Breast epithelium (tissue), 4 donors: ENCODE data around the gene CLCNKB. TPM values are rescaled to one million over a fixed set of nuclear protein-coding genes. Genes with fewer than 3 reads are reported as not detected.
"Not testable (repeated sequence)": the region's sequence is repeated elsewhere in the genome, so short reads cannot be mapped to it uniquely, and the experiment has no call there.

Experiments used
- DNase-seq, 2 donors: peaks; one replicate each; pipeline ENCODE4 v3.0.0-alpha.2; 2019; ENCODE audit warnings: low spot score in 2 of 2
- H3K27ac ChIP-seq, 2 donors: fragments of 200-600 bp; sonication (generic) in 1 of 2; one replicate each; pipeline ENCODE4 v1.5.1; 2016 to 2019; ENCODE audit warnings: mild to moderate bottlenecking in 1 of 2
- H3K27me3 ChIP-seq, 2 donors: fragments of 200-600 bp; sonication (generic) in 1 of 2; one replicate each; pipeline versions ENCODE4 v1.5.1 to v1.6.0; 2017 to 2019; ENCODE audit warnings: control low read depth in 1 of 2, mild to moderate bottlenecking in 1 of 2
- H3K36me3 ChIP-seq: fragments of 200-600 bp; one replicate; pipeline ENCODE4 v1.5.1; 2019
- H3K4me1 ChIP-seq, 2 donors: fragments of 200-600 bp; sonication (generic); one replicate each; pipeline ENCODE4 v1.5.1; 2016 to 2019; ENCODE audit warnings: control low read depth in 1 of 2
- H3K4me3 ChIP-seq, 3 donors: fragments of 200-600 bp; sonication (generic); 1 replicate in 2 of 3; 2 replicates in 1 of 3; pipeline ENCODE4 v1.5.1; 2016 to 2019; ENCODE audit warnings: mild to moderate bottlenecking in 3 of 3, moderate library complexity in 2 of 3
- H3K9me3 ChIP-seq, 2 donors: fragments of 200-600 bp; sonication (generic) in 1 of 2; one replicate each; pipeline ENCODE4 v1.5.1; 2016 to 2019; ENCODE audit warnings: control low read depth in 1 of 2
- POLR2A ChIP-seq: fragments of 450-650 bp; IDR thresholded peaks from one replicate; pipeline ENCODE4 v1.6.1; 2016; ENCODE audit warnings: antibody characterized with exemption, mild to moderate bottlenecking, moderate library complexity
- POLR2AphosphoS5 ChIP-seq, 3 donors: sonication (generic); formaldehyde crosslinking; IDR thresholded peaks; one replicate each; pipeline ENCODE4 v1.6.1; 2017; ENCODE audit warnings: antibody characterized with exemption in 3 of 3
- intact Hi-C: fragments of 100-400 bp; cut with DNase I; formaldehyde crosslinking; loops from one replicate; pipeline ENCODE4 v1.15.1; 2023; ENCODE audit warnings: low total_unique reads
- total RNA-seq, 3 donors: library from RNA; depleted of rRNA; stranded (reverse); fragments of >200 nt; gene quantifications; one replicate each; pipeline ENCODE4 v1.1.0, GENCODE V29; 2016
- TF ChIP-seq, protein P1 (sequence below), 3 donors: fragments of 450-650 bp; IDR thresholded peaks; one replicate each; pipeline ENCODE4 v1.5.1; 2016 to 2017; ENCODE audit warnings: antibody characterized with exemption in 3 of 3, mild to moderate bottlenecking in 3 of 3, moderate library complexity in 3 of 3

CLCNKB gene
- total RNA-seq, 3 donors from 2014 or later: 0.32 to 0.88 (median 0.33) TPM

DNA sequence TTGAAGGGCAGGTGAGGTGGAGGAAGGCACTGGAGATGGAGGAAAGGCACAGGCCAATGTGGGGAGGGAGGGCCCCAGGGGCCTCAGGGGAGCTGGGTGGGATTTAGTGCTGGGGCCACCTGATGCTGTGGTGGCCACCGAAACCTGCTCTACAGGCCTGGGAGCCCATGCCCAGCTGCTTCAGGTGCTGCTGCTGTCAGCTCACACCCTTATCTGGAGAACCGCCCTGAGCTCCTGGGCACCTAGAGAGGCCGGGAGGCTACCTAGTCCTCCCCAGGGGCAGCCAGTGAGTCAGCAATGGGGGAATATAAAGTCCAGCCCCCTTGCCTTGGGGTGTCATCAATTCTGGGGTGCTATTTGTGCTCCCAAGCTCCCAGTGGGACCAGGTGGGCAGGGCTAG lies 17.7 kb downstream of the CLCNKB start:
- Histone ChIP-seq H3K27me3 (no peaks in the 10 kb centered on the region), H3K36me3 (no peaks in the 10 kb centered on the region)
- intact Hi-C loops: no loop called here

DNA sequence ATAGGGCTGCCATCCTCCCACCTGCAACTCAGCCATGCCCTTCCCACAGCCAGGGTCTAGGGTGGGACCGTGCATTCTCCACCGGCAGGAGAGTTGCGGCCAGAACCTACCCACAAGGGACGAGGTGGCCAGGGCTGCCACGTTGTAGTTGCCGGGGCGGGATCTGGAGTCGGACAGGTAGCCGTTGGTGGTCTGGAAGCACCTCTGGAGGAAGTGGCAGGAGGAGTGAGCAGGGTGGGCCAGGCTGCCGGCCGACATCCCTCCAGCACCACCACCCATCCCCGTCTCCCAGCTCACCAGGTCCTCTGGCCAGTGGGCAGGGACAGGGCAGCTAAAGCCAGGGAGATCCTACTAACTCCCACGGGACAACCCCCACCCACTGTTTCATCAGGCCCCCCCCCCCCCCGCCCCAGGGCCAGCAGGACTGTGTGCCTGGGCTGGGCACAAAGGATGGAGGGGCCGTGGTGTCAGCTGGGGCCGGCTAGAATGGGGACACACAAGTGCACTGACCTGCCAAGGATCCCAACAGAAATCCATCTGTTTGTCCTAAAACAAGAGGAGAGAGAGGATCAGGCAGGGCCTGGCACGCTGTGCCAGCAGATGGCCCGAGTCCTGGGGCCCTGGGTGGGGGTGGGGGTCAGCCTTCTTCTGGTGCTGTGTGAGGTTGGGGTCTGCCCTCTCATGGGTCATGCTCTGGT lies 18.6 kb downstream of the CLCNKB start:
- H3K27me3 ChIP-seq, H3K9me3 ChIP-seq, H3K4me3 ChIP-seq, intact Hi-C loops, H3K36me3 ChIP-seq, H3K27ac ChIP-seq, DNase-seq, H3K4me1 ChIP-seq: not testable (repeated sequence)

More for the DNA sequence above, 17.7 kb downstream of the CLCNKB start:
- no peak overlapping the region for H3K27ac ChIP-seq
- no peak overlapping the region for H3K4me3 ChIP-seq
- no peak for DNase-seq
- H3K9me3 ChIP-seq: no peaks in the 10 kb centered on the region
- no peaks in the 10 kb centered on the region for H3K4me1 ChIP-seq
- TF ChIP-seq, protein P1, sequence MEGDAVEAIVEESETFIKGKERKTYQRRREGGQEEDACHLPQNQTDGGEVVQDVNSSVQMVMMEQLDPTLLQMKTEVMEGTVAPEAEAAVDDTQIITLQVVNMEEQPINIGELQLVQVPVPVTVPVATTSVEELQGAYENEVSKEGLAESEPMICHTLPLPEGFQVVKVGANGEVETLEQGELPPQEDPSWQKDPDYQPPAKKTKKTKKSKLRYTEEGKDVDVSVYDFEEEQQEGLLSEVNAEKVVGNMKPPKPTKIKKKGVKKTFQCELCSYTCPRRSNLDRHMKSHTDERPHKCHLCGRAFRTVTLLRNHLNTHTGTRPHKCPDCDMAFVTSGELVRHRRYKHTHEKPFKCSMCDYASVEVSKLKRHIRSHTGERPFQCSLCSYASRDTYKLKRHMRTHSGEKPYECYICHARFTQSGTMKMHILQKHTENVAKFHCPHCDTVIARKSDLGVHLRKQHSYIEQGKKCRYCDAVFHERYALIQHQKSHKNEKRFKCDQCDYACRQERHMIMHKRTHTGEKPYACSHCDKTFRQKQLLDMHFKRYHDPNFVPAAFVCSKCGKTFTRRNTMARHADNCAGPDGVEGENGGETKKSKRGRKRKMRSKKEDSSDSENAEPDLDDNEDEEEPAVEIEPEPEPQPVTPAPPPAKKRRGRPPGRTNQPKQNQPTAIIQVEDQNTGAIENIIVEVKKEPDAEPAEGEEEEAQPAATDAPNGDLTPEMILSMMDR (IDR thresholded peaks at IDR 0.05): no peak
- no peak for TF ChIP-seq POLR2A
- no peak for TF ChIP-seq POLR2AphosphoS5 (IDR thresholded peaks at IDR 0.05)

DNA sequence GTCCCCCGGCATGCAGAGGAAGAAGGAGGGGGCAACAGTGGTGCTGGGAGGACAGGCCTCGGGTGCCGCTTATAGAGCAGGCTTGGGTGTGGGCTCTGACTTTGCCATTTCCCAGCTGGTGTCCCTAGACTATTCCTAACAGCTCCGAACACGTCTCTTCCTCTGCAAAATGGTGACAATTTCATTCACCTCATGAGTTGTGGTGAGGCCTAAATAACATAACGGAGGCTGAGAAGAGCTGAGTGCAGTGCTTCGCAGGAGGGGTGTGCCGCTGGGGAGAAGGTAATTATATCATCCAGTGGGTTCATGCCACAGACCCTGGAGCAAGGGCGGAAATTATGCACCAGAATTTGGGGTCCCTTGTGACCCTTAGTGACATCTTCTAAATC lies 19.1 kb downstream of the CLCNKB start:
- H3K27me3 ChIP-seq, H3K36me3 ChIP-seq, intact Hi-C loops, DNase-seq, H3K4me3 ChIP-seq, H3K4me1 ChIP-seq, H3K27ac ChIP-seq, H3K9me3 ChIP-seq: not testable (repeated sequence)

DNA sequence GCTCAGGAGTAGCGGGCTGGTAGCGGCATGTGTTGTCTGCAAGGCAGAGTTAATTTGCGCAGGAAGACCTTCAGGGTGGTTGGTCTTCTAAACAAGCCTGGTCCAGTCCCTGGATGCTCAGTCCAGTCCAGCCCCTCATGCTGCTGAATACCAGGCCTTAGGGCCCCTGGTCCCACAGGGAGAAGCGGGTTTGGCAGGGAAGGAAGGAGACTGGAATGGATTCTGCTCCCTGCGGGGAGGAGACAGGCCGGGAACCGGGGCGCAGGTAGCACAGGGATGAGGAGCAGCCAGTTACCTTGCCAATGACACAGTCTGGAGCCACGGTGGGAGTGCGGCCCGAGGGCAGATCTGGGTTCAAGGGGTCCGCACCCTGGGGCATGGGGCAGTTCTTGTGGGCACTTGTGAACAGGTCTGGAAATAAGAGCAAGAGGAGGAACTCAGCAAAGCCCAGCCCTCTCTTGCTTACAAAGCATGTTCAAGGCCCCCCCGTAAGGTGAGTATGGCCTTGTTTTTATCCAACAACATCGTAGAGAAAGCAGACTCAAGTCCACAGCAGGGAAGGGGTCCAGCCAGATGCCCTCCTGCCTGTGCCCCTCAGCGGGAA lies 19.7 kb downstream of the CLCNKB start:
- no peaks in the 10 kb centered on the region for H3K9me3 ChIP-seq
- H3K4me3 ChIP-seq: no peak overlapping the region
- no peaks in the 10 kb centered on the region for H3K36me3 ChIP-seq
- intact Hi-C loops: no loop called here
- no peak for DNase-seq
- no peak overlapping the region for H3K27ac ChIP-seq
- H3K4me1 ChIP-seq: peaks cover 0 to 2% of the 10 kb centered on the region in 2 donors
- TF ChIP-seq, protein P1 (IDR thresholded peaks at IDR 0.05): no peak
- TF ChIP-seq POLR2AphosphoS5 (IDR thresholded peaks at IDR 0.05) (no peak), POLR2A (no peak)
- no peaks in the 10 kb centered on the region for H3K27me3 ChIP-seq

DNA sequence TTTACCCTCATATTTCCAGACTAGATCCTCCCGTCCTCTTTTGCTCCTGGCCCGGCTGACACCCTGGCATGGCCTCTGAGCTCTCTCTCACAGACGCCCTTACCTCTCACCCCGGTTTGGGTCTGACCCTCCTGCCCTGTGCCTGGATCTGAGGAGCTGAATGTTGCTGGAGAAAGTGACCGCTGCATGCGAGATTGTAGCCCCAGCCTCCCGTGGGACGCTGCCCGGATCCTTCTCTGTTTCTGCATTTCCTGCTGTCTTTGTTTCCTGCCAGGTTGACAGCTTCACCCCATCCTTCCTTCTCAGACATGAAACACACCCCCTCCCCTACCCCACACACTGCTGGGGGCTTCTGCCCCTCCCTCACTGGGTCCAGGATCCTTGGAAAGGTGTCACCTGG lies 20.3 kb downstream of the CLCNKB start:
- TF ChIP-seq POLR2AphosphoS5 (IDR thresholded peaks at IDR 0.05) (no peak), POLR2A (no peak)
- TF ChIP-seq, protein P1 (IDR thresholded peaks at IDR 0.05): no peak
- peaks cover 0 to 7% of the 10 kb centered on the region in 2 donors for H3K4me1 ChIP-seq
- H3K27me3 ChIP-seq: no peaks in the 10 kb centered on the region
- no peak overlapping the region for H3K27ac ChIP-seq
- H3K36me3 ChIP-seq: no peaks in the 10 kb centered on the region
- H3K9me3 ChIP-seq: no peaks in the 10 kb centered on the region
- intact Hi-C loops: no loop called here
- no peak overlapping the region for H3K4me3 ChIP-seq
- DNase-seq: no peak

DNA sequence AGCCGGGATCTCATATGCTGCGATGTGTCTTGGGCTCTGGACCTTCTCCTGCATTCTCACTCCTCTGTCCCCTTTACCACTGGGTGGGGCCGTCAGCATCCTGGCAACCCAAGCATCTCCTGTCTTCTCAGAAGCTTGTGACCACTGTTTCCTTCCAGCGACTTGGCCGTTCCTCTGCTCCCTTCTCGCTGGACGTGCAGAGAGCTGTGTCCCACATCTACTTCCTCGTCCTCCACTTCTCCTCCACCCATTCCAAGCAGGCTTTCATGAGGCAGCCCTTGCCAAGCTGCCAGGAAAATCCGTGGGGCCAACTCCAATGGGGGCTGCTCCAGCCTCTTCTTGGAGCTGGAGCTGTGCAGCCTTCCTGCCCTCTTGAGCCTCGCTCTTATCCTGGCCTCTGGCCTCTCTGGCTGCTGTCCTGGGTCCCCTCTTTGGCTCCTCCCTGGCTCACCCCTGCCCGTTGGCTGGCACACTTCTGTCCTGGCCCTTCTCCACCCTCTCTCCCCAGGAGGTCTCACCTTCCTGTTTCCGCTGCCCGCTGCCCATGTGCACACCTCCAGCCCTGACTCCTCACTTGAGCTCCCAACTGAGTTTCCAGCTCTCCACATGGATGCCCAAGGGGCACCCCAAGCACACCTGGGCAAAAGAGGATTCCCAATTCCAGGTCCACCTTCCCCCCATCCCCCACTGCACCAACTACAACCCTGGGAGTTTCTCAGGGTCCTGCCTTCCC lies 21.1 kb downstream of the CLCNKB start:
- Histone ChIP-seq H3K4me1 (peaks cover 0 to 7% of the 10 kb centered on the region in 2 donors), H3K27ac (no peak overlapping the region), H3K27me3 (no peaks in the 10 kb centered on the region), H3K9me3 (no peaks in the 10 kb centered on the region), H3K4me3 (no peak overlapping the region), H3K36me3 (no peaks in the 10 kb centered on the region)
- TF ChIP-seq, protein P1 (IDR thresholded peaks at IDR 0.05): no peak
- no peak for TF ChIP-seq POLR2A
- no peak for TF ChIP-seq POLR2AphosphoS5 (IDR thresholded peaks at IDR 0.05)
- intact Hi-C loops: no loop called here
- no peak for DNase-seq
